T-cell (primary cell): ENCODE measurements around the gene GRXCR2. TPM values are rescaled to one million over a fixed set of nuclear protein-coding genes. Genes with fewer than 3 reads are reported as not detected.

ENCODE experiments used
- ATAC-seq, 4 experiments: fragments of 200-7000 bp in 3 of 4; fragments of 150-1000 bp in 1 of 4; cut with Tn5 transposase; replicated peaks in 1 of 4; 1 replicate in 3 of 4; 2 replicates in 1 of 4; pipeline ENCODE4 v1.10.0; 2021; ENCODE audit warnings: moderate library complexity in 3 of 4, mild to moderate bottlenecking in 2 of 4, moderate number of reproducible peaks in 1 of 4
- CTCF ChIA-PET, 2 donors: fragments of 300-600 bp; sonication (Branson Sonifier 250); formaldehyde crosslinking; loops; one replicate each; lab custom pipeline; 2022; ENCODE audit warnings: antibody characterized with exemption in 2 of 2; lab: Charles Lee
- POLR2A ChIA-PET, 2 donors: fragments of 300-600 bp; sonication (Branson Sonifier 250); formaldehyde crosslinking; loops; one replicate each; lab custom pipeline; 2022; ENCODE audit warnings: antibody characterized with exemption in 2 of 2; lab: Charles Lee
- DNase-seq, 35 experiments: peaks; one replicate each; pipeline versions ENCODE4 v3.0.0 to v3.0.0-alpha.2; 2013 to 2023
- H3K27ac ChIP-seq: one replicate; pipeline ENCODE4 v1.5.1; 2013; ENCODE audit warnings: low read length
- H3K27me3 ChIP-seq, 2 experiments: replicated peaks in 1 of 2; 1 replicate in 1 of 2; 2 replicates in 1 of 2; pipeline versions ENCODE4 v1.6.1 to v1.7.0; 2013; ENCODE audit warnings: low read length in 1 of 2, mixed read lengths in 1 of 2; ENCODE audit not compliant: control insufficient read depth in 2 of 2, insufficient read depth in 2 of 2; ENCODE audit errors: extremely low read depth in 1 of 2
- H3K36me3 ChIP-seq, 2 donors: 1 replicate in 1 of 2; 2 replicates in 1 of 2; pipeline versions ENCODE4 v1.6.1 to v1.7.0; 2013; ENCODE audit warnings: low read length in 1 of 2; ENCODE audit not compliant: control insufficient read depth in 2 of 2, insufficient read depth in 1 of 2; ENCODE audit errors: extremely low read depth in 1 of 2
- H3K4me1 ChIP-seq, 2 experiments: 1 replicate in 1 of 2; 2 replicates in 1 of 2; pipeline versions ENCODE4 v1.6.1 to v1.7.0; 2013; ENCODE audit warnings: low read length in 2 of 2, mixed read lengths in 1 of 2; ENCODE audit not compliant: insufficient read depth in 2 of 2, control insufficient read depth in 1 of 2; ENCODE audit errors: extremely low read depth in 1 of 2
- H3K4me3 ChIP-seq, 2 donors: 1 replicate in 1 of 2; 2 replicates in 1 of 2; pipeline versions ENCODE4 v1.5.1 to v1.7.0; 2013; ENCODE audit warnings: mild to moderate bottlenecking in 2 of 2, low read length in 1 of 2, moderate library complexity in 1 of 2; ENCODE audit not compliant: control insufficient read depth in 1 of 2; ENCODE audit errors: extremely low read depth in 1 of 2
- H3K9me3 ChIP-seq: 2 replicates; pipeline ENCODE4 v1.7.0; 2013
- H3K27ac Mint-ChIP-seq, 2 donors: one replicate each; pipeline ENCODE4 v1.8.0; 2020 to 2021; ENCODE audit warnings: mild to moderate bottlenecking in 2 of 2, mixed read lengths in 2 of 2
- H3K27me3 Mint-ChIP-seq, 2 donors: one replicate each; pipeline ENCODE4 v1.8.0; 2021 to 2022; ENCODE audit warnings: mixed read lengths in 2 of 2
- H3K36me3 Mint-ChIP-seq: one replicate; pipeline ENCODE4 v1.8.0; 2021; ENCODE audit warnings: mixed read lengths
- H3K4me1 Mint-ChIP-seq, 3 donors: one replicate each; pipeline ENCODE4 v1.8.0; 2020 to 2022; ENCODE audit warnings: mixed read lengths in 3 of 3, mild to moderate bottlenecking in 1 of 3
- H3K4me3 Mint-ChIP-seq, 3 donors: one replicate each; pipeline ENCODE4 v1.8.0; 2020 to 2022; ENCODE audit warnings: mild to moderate bottlenecking in 3 of 3, mixed read lengths in 3 of 3, moderate library complexity in 3 of 3
- H3K9me3 Mint-ChIP-seq, 3 donors: one replicate each; pipeline ENCODE4 v1.8.0; 2020 to 2022; ENCODE audit warnings: mixed read lengths in 3 of 3
- WGBS: methylation state at CpG from one replicate; pipeline ENCODE4 v1.1.5; 2013; ENCODE audit warnings: missing lambda C conversion rate; ENCODE audit not compliant: insufficient coverage; 5-methylcytosine and 5-hydroxymethylcytosine counted together
- total RNA-seq, 35 experiments: library from RNA in 6 of 35; stranded (reverse) in 6 of 35; fragments of 120-200 nt in 1 of 35; gene quantifications; one replicate each; pipeline versions ENCODE4 v1.2.1 to v1.2.4 and lab custom pipeline; 2013 to 2026

GRXCR2 gene
- total RNA-seq (not detected), total RNA-seq (lab: John Stamatoyannopoulos, UW) (0 to 0.09 (median 0) reads per million in 29 experiments)
- not detected for total RNA-seq (2013)

GRCh38 chr5:145872914-145873313 lies at the start of gene GRXCR2:
GRXCR2 (minus strand) TSS chr5:145873014; CDS start chr5:145872968, 46 bp downstream.
- H3K9me3 Mint-ChIP-seq, result peaks cover 0 to 6% (median 0%) of the 10 kb centered on the region in 3 donors
- no peak for DNase-seq
- Histone ChIP-seq H3K9me3 (no peaks in the 10 kb centered on the region), H3K36me3 (no peaks in the 10 kb centered on the region), H3K4me1 (no peaks in the 10 kb centered on the region), H3K27me3 (peaks cover 0 to 2% of the 10 kb centered on the region in 2 experiments), H3K4me3 (no peak within 1 kb of the TSS), H3K27ac (no peak within 1 kb of the TSS)
- H3K36me3 Mint-ChIP-seq, result no peaks in the 10 kb centered on the region
- no peak within 1 kb of the TSS for H3K27ac Mint-ChIP-seq
- H3K4me3 Mint-ChIP-seq, result no peak within 1 kb of the TSS
- POLR2A ChIA-PET, result no interaction called here
- ATAC-seq, result no peak
- no CpG with 5 or more reads among the region's 3 CpGs for whole genome bisulfite sequencing
- H3K4me1 Mint-ChIP-seq, result no peaks in the 10 kb centered on the region
- peaks cover 6 to 10% of the 10 kb centered on the region in 2 donors for H3K27me3 Mint-ChIP-seq
- CTCF ChIA-PET, result no interaction called here

- no peak for ATAC-seq
- 85% methylated on average over 2 of the region's 2 CpGs for WGBS
Observed at GRCh38 chr5:145922059-145922458, 49.2 kb upstream of the GRXCR2 start.

GRCh38 chr5:145921211-145921610 lies 48.4 kb upstream of the GRXCR2 start:
- Histone ChIP-seq H3K4me3 (no peak overlapping the region), H3K4me1 (no peaks in the 10 kb centered on the region)

More at GRCh38 chr5:145922059-145922458, 49.2 kb upstream of the GRXCR2 start:
- peaks cover 1 to 8% of the 10 kb centered on the region in 2 donors for H3K27me3 Mint-ChIP-seq
- Histone ChIP-seq H3K4me3 (no peak overlapping the region), H3K4me1 (no peaks in the 10 kb centered on the region), H3K27ac (no peak overlapping the region), H3K27me3 (no peaks in the 10 kb centered on the region), H3K36me3 (no peaks in the 10 kb centered on the region), H3K9me3 (no peaks in the 10 kb centered on the region)
- POLR2A ChIA-PET, result no interaction called here
- peaks cover 0 to 3% (median 0%) of the 10 kb centered on the region in 3 donors for H3K9me3 Mint-ChIP-seq
- CTCF ChIA-PET, result no interaction called here
- H3K36me3 Mint-ChIP-seq, result no peaks in the 10 kb centered on the region
- H3K27ac Mint-ChIP-seq, result no peak overlapping the region
- DNase-seq, result no peak
- H3K4me1 Mint-ChIP-seq, result no peaks in the 10 kb centered on the region
- H3K4me3 Mint-ChIP-seq, result no peak overlapping the region

GRCh38 chr5:145920542-145921210 lies 47.9 kb upstream of the GRXCR2 start:
- Mint-ChIP-seq H3K4me1 (no peaks in the 10 kb centered on the region), H3K4me3 (no peak overlapping the region), H3K27me3 (peaks cover 1 to 8% of the 10 kb centered on the region in 2 donors), H3K9me3 (peaks cover 0 to 3% (median 0%) of the 10 kb centered on the region in 3 donors), H3K27ac (no peak overlapping the region), H3K36me3 (no peaks in the 10 kb centered on the region)
- ATAC-seq (no peak), DNase-seq (no peak)
- ChIA-PET CTCF (no interaction called here), POLR2A (no interaction called here)
- no peak overlapping the region for H3K27ac ChIP-seq
- H3K9me3 ChIP-seq, result no peaks in the 10 kb centered on the region
- WGBS, result no CpG with 5 or more reads among the region's 1 CpG
- no peaks in the 10 kb centered on the region for H3K36me3 ChIP-seq
- no peaks in the 10 kb centered on the region for H3K27me3 ChIP-seq
- H3K4me1 ChIP-seq, result no peaks in the 10 kb centered on the region
- no peak overlapping the region for H3K4me3 ChIP-seq

More at GRCh38 chr5:145921211-145921610, 48.4 kb upstream of the GRXCR2 start:
- Mint-ChIP-seq H3K9me3 (peaks cover 0 to 3% (median 0%) of the 10 kb centered on the region in 3 donors), H3K36me3 (no peaks in the 10 kb centered on the region), H3K27me3 (peaks cover 1 to 8% of the 10 kb centered on the region in 2 donors), H3K4me1 (no peaks in the 10 kb centered on the region), H3K27ac (no peak overlapping the region), H3K4me3 (no peak overlapping the region)
- no peak for ATAC-seq
- Histone ChIP-seq H3K36me3 (no peaks in the 10 kb centered on the region), H3K27ac (no peak overlapping the region), H3K27me3 (no peaks in the 10 kb centered on the region), H3K9me3 (no peaks in the 10 kb centered on the region)
- whole genome bisulfite sequencing, result no CpG with 5 or more reads among the region's 2 CpGs
- ChIA-PET POLR2A (no interaction called here), CTCF (no interaction called here)
- no peak for DNase-seq

GRCh38 chr5:145919413-145919812 lies 46.6 kb upstream of the GRXCR2 start:
- H3K27ac Mint-ChIP-seq, result no peak overlapping the region
- POLR2A ChIA-PET, result no interaction called here
- CTCF ChIA-PET, result no interaction called here

GRCh38 chr5:145918397-145918796 lies 45.6 kb upstream of the GRXCR2 start:
- Histone ChIP-seq H3K27me3 (no peaks in the 10 kb centered on the region), H3K9me3 (no peaks in the 10 kb centered on the region), H3K36me3 (no peaks in the 10 kb centered on the region), H3K27ac (no peak overlapping the region), H3K4me3 (no peak overlapping the region), H3K4me1 (no peaks in the 10 kb centered on the region)
- DNase-seq, result no peak
- no peak for ATAC-seq
- Mint-ChIP-seq H3K27me3 (peaks cover 1 to 8% of the 10 kb centered on the region in 2 donors), H3K9me3 (peaks cover 0 to 3% (median 0%) of the 10 kb centered on the region in 3 donors), H3K27ac (no peak overlapping the region), H3K4me3 (no peak overlapping the region), H3K4me1 (no peaks in the 10 kb centered on the region), H3K36me3 (no peaks in the 10 kb centered on the region)
- ChIA-PET CTCF (no interaction called here), POLR2A (no interaction called here)
- no CpG with 5 or more reads among the region's 2 CpGs for WGBS

More at GRCh38 chr5:145919413-145919812, 46.6 kb upstream of the GRXCR2 start:
- H3K4me3 Mint-ChIP-seq, result no peak overlapping the region
- no peak overlapping the region for H3K4me3 ChIP-seq
- H3K9me3 ChIP-seq, result no peaks in the 10 kb centered on the region
- DNase-seq, result no peak
- no peak overlapping the region for H3K27ac ChIP-seq
- ATAC-seq, result no peak
- peaks cover 0 to 3% (median 0%) of the 10 kb centered on the region in 3 donors for H3K9me3 Mint-ChIP-seq
- no peaks in the 10 kb centered on the region for H3K4me1 ChIP-seq
- no peaks in the 10 kb centered on the region for H3K27me3 ChIP-seq
- H3K36me3 ChIP-seq, result no peaks in the 10 kb centered on the region
- WGBS, result 100% methylated on average over 3 of the region's 6 CpGs
- no peaks in the 10 kb centered on the region for H3K36me3 Mint-ChIP-seq
- peaks cover 1 to 8% of the 10 kb centered on the region in 2 donors for H3K27me3 Mint-ChIP-seq
- no peaks in the 10 kb centered on the region for H3K4me1 Mint-ChIP-seq
